ENCODE measurements around the gene LCMT1. TPM values are rescaled to one million over a fixed set of nuclear protein-coding genes. Genes with fewer than 3 reads are reported as not detected.
"Not testable (repeated sequence)": the region's sequence is repeated elsewhere in the genome, so short reads cannot be mapped to it uniquely, and the experiment has no call there.

LCMT1 gene
- total RNA-seq, 2 donors from 2014 or later: 30.4 to 39.2 TPM

GRCh38 chr16:25132751-25133150 lies 21.2 kb downstream of the LCMT1 start:
- intact Hi-C loops (cut with DNase I); ATAC-seq; DNase-seq: not testable (repeated sequence)

GRCh38 chr16:25134166-25134700 lies 22.7 kb downstream of the LCMT1 start:
- intact Hi-C loops (cut with DNase I): no loop called here
- ATAC-seq (no peak), DNase-seq (no peak)

- no peak for ATAC-seq
- intact Hi-C loops (cut with DNase I): no loop called here
- DNase-seq: no peak
These were observed 23.8 kb downstream of the LCMT1 start for GRCh38 chr16:25135254-25135878.

- ATAC-seq: no peak
- intact Hi-C loops (cut with DNase I): no loop called here
- DNase-seq: no peak
These were observed 26.6 kb downstream of the LCMT1 start for GRCh38 chr16:25138130-25138529.

GRCh38 chr16:25140459-25140858 lies 28.9 kb downstream of the LCMT1 start:
- no peak for ATAC-seq
- intact Hi-C loops (cut with DNase I): no loop called here
- DNase-seq: no peak

- intact Hi-C loops (cut with DNase I): no loop called here
- no peak for DNase-seq
- peak; percentile 32 to 95 for ATAC-seq
These were observed 30.1 kb downstream of the LCMT1 start for GRCh38 chr16:25141648-25142047.

GRCh38 chr16:25143928-25144327 lies 32.4 kb downstream of the LCMT1 start:
- intact Hi-C loops (cut with DNase I): no loop called here
- DNase-seq: no peak
- ATAC-seq: no peak

GRCh38 chr16:25148568-25149215 lies 37.1 kb downstream of the LCMT1 start:
- DNase-seq (no peak), ATAC-seq (no peak)
- intact Hi-C loops (cut with DNase I): no loop called here

- DNase-seq (no peak), ATAC-seq (no peak)
- intact Hi-C loops (cut with DNase I): no loop called here
These were observed 40.5 kb downstream of the LCMT1 start for GRCh38 chr16:25151996-25152395.

- ATAC-seq (no peak), DNase-seq (no peak)
- intact Hi-C loops (cut with DNase I): no loop called here
These were observed 44.3 kb downstream of the LCMT1 start for GRCh38 chr16:25155553-25156460.

GRCh38 chr16:25157271-25157875 lies 45.8 kb downstream of the LCMT1 start:
- intact Hi-C loops (cut with DNase I): no loop called here
- DNase-seq: no peak
- no peak for ATAC-seq

- no peak for DNase-seq
- ATAC-seq: no peak
- intact Hi-C loops (cut with DNase I): no loop called here
These were observed 46.9 kb downstream of the LCMT1 start for GRCh38 chr16:25158401-25158800.

- DNase-seq (no peak), ATAC-seq (no peak)
- intact Hi-C loops (cut with DNase I): no loop called here
These were observed 50.3 kb downstream of the LCMT1 start for GRCh38 chr16:25161753-25162367.

- DNase-seq (no peak), ATAC-seq (no peak)
- intact Hi-C loops (cut with DNase I): no loop called here
These were observed 52.1 kb downstream of the LCMT1 start for GRCh38 chr16:25163683-25164082.

- intact Hi-C loops (cut with DNase I): no loop called here
- ATAC-seq (no peak), DNase-seq (no peak)
These were observed 53.7 kb downstream of the LCMT1 start for GRCh38 chr16:25165284-25165683.

GRCh38 chr16:25167920-25168319 lies 56.4 kb downstream of the LCMT1 start:
- ATAC-seq; intact Hi-C loops (cut with DNase I); DNase-seq: not testable (repeated sequence)

GRCh38 chr16:25171390-25171789 lies 59.8 kb downstream of the LCMT1 start:
- no peak for ATAC-seq
- DNase-seq: no peak
- intact Hi-C loops (cut with DNase I): no loop called here

- no peak for DNase-seq
These were observed 61.3 kb downstream of the LCMT1 start for GRCh38 chr16:25172831-25173230.

GRCh38 chr16:25174285-25174684 lies 62.7 kb downstream of the LCMT1 start:
- no peak for ATAC-seq
- intact Hi-C loops (cut with DNase I): no loop called here
- no peak for DNase-seq

More at GRCh38 chr16:25172831-25173230, 61.3 kb downstream of the LCMT1 start:
- intact Hi-C loops (cut with DNase I): no loop called here
- no peak for ATAC-seq

Data from left cardiac atrium (tissue), 4 donors.